Measurements from ENCODE around the gene TAAR1.

TAAR1 gene

DNA sequence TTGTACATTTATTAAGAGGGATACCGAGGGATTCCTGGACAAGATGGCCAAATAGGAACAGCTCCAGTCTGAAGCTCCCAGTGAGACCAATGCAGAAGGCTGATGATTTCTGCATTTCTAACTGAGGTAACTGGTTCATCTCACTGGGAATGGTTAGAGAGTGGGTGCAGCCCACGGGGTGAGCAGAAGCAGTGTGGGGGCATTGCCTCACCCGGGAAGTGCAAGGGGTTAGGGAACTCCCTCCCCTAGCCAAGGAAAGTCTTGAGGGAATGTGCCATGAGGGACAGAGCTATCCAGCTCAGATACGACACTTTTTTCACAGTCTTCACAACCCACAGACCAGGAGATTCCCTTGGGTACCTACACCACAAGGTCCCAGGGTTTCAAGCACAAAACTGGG, 24.2 kb downstream of the TAAR1 start:
- Histone ChIP-seq H3K9me3 (ENCODE audit: control insufficient read depth in 2 of 2, low read length in 2 of 2) (no peaks in the 10 kb centered on the region), H3K27me3 (ENCODE audit: control insufficient read depth in 2 of 2, insufficient read depth in 2 of 2, low read length in 2 of 2) (no peaks in the 10 kb centered on the region), H3K36me3 (ENCODE audit: control insufficient read depth in 2 of 2, insufficient read depth in 2 of 2, low read length in 2 of 2) (no peaks in the 10 kb centered on the region), H3K4me1 (ENCODE audit: control insufficient read depth in 2 of 2, insufficient read depth in 2 of 2, low read length in 2 of 2) (no peaks in the 10 kb centered on the region), H3K9ac (ENCODE audit: low read depth in 1 of 2, low read length in 2 of 2) (no peak overlapping the region), H3K4me3 (ENCODE audit: low read length in 2 of 2) (no peak overlapping the region), H3K27ac (ENCODE audit: low read depth in 2 of 2, low read length in 2 of 2) (no peak overlapping the region)

DNA sequence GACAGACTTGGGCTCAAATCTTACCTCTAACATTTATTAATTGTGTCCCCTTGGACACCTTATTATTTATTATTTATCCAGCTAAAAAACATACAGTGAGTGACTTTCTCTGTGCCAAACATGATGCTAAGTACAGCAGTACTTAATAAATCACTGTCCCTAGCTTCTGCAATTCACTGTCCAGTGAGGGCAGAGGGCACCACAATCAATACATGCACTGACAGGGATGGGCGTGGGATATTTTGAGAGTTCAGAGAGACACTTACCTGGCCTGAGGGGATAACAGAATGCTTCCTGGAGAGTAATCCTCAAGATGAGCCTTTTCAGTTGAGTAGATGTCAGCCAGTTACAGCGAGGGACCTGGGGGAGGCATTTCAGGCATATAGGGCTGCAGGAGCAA, 25.6 kb downstream of the TAAR1 start:
- Histone ChIP-seq H3K4me3 (ENCODE audit: low read length in 2 of 2) (no peak overlapping the region), H3K9ac (ENCODE audit: low read depth in 1 of 2, low read length in 2 of 2) (no peak overlapping the region), H3K36me3 (ENCODE audit: control insufficient read depth in 2 of 2, insufficient read depth in 2 of 2, low read length in 2 of 2) (no peaks in the 10 kb centered on the region)

DNA sequence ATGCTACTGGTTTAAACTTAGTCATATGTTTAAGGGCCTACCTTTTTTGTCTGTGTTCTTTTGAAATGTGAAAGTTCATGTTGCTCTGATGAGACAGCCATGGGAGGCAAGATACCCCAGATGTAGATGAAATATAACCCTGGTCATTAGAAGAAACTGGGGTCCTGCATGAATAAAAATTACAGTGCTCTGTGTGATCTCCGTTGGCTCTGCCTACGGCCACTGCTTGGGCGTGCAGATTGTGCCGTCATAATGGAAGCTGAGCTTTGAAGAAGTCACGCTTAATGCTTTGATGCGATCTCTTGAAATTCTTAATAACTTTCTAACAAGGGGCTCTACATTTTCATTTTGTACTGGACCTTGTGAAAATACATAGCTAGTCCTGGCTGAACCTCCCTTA, 34.8 kb downstream of the TAAR1 start, which contains the start of gene TAAR2:
Gene TAAR2 (minus strand): TSS at position 101 of the 400 bp plus-strand sequence. CDS start 0 bp downstream, at position 101.
- Histone ChIP-seq H3K4me3 (ENCODE audit: low read length in 2 of 2) (no peak within 1 kb of the TSS), H3K36me3 (ENCODE audit: control insufficient read depth in 2 of 2, insufficient read depth in 2 of 2, low read length in 2 of 2) (no peaks in the 10 kb centered on the region)

More for the DNA sequence above, 25.6 kb downstream of the TAAR1 start:
- no peak overlapping the region for H3K27ac ChIP-seq (ENCODE audit: low read depth in 2 of 2, low read length in 2 of 2)
- H3K4me1 ChIP-seq (ENCODE audit: control insufficient read depth in 2 of 2, insufficient read depth in 2 of 2, low read length in 2 of 2) = no peaks in the 10 kb centered on the region
- H3K9me3 ChIP-seq (ENCODE audit: control insufficient read depth in 2 of 2, low read length in 2 of 2) = no peaks in the 10 kb centered on the region
- no peaks in the 10 kb centered on the region for H3K27me3 ChIP-seq (ENCODE audit: control insufficient read depth in 2 of 2, insufficient read depth in 2 of 2, low read length in 2 of 2)

DNA sequence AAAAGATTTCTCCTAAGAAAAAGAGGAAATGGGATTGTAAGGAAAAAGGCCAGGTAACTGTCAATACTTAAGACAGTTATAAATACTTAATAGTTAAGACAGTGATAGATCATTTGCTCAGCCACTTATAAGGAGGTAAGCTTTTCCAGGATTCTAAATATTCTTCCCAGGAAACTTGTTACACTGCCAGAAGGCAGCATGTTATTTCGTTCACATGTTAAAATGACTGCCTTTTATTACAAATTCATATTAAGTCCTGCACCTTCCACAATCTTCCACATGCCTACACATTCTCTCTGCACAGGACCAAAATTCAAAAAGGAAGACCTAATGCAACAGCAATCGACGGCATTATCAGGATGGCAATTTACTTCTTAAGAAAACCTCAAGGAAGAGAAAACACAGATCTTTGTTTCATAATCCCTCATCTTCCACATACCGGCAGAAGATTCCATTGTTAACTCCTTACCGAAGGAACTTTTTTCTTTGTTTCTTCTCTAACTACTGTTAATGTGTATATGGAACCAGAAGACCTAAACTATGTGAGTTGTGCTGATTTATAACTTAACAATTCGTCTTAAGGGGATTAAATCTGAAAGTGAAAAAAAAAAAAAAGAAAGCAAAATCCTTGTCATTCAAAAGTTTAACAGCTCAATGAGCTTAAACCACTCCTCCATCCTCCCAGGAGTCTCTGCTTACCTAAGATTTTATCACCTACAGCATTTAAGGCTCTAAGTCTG, 35.7 kb downstream of the TAAR1 start:
- no peak overlapping the region for H3K27ac ChIP-seq (ENCODE audit: low read depth in 2 of 2, low read length in 2 of 2)
- H3K27me3 ChIP-seq (ENCODE audit: control insufficient read depth in 2 of 2, insufficient read depth in 2 of 2, low read length in 2 of 2) = no peaks in the 10 kb centered on the region
- H3K9me3 ChIP-seq (ENCODE audit: control insufficient read depth in 2 of 2, low read length in 2 of 2) = no peaks in the 10 kb centered on the region
- H3K4me3 ChIP-seq (ENCODE audit: low read length in 2 of 2) = no peak overlapping the region
- no peak overlapping the region for H3K9ac ChIP-seq (ENCODE audit: low read depth in 1 of 2, low read length in 2 of 2)
- no peaks in the 10 kb centered on the region for H3K4me1 ChIP-seq (ENCODE audit: control insufficient read depth in 2 of 2, insufficient read depth in 2 of 2, low read length in 2 of 2)
- no peaks in the 10 kb centered on the region for H3K36me3 ChIP-seq (ENCODE audit: control insufficient read depth in 2 of 2, insufficient read depth in 2 of 2, low read length in 2 of 2)

More for the DNA sequence above, 34.8 kb downstream of the TAAR1 start, which contains the start of gene TAAR2:
- Histone ChIP-seq H3K4me1 (ENCODE audit: control insufficient read depth in 2 of 2, insufficient read depth in 2 of 2, low read length in 2 of 2) (no peaks in the 10 kb centered on the region), H3K27ac (ENCODE audit: low read depth in 2 of 2, low read length in 2 of 2) (no peak within 1 kb of the TSS), H3K9me3 (ENCODE audit: control insufficient read depth in 2 of 2, low read length in 2 of 2) (no peaks in the 10 kb centered on the region), H3K27me3 (ENCODE audit: control insufficient read depth in 2 of 2, insufficient read depth in 2 of 2, low read length in 2 of 2) (no peaks in the 10 kb centered on the region), H3K9ac (ENCODE audit: low read depth in 1 of 2, low read length in 2 of 2) (no peak within 1 kb of the TSS)

DNA sequence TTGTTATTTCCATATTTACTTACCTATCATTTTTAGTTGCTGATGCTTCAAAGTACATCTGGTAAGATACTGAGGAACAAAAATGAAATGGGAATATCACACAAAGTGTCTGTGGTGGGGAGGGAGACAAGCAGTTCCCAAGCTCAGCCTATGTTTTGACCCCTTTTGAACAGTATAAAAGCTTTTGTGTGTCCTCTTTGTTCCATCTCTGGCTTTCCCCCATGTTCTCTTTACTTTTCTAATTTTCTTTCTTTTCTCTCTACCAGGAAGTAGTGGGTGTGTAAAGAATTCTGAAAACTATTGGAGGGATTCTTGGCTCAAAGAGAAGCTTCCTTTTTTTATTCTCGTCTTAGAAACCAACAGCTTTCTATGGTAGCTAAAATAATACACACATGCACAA, 42.3 kb downstream of the TAAR1 start:
- H3K9me3 ChIP-seq (ENCODE audit: control insufficient read depth in 2 of 2, low read length in 2 of 2) = no peaks in the 10 kb centered on the region
- H3K4me3 ChIP-seq (ENCODE audit: low read length in 2 of 2) = no peak overlapping the region
- peaks cover 0 to 2% of the 10 kb centered on the region in 2 donors for H3K4me1 ChIP-seq (ENCODE audit: control insufficient read depth in 2 of 2, insufficient read depth in 2 of 2, low read length in 2 of 2)
- H3K9ac ChIP-seq (ENCODE audit: low read depth in 1 of 2, low read length in 2 of 2) = no peak overlapping the region
- H3K27ac ChIP-seq (ENCODE audit: low read depth in 2 of 2, low read length in 2 of 2) = no peak overlapping the region
- no peaks in the 10 kb centered on the region for H3K27me3 ChIP-seq (ENCODE audit: control insufficient read depth in 2 of 2, insufficient read depth in 2 of 2, low read length in 2 of 2)
- no peaks in the 10 kb centered on the region for H3K36me3 ChIP-seq (ENCODE audit: control insufficient read depth in 2 of 2, insufficient read depth in 2 of 2, low read length in 2 of 2)

DNA sequence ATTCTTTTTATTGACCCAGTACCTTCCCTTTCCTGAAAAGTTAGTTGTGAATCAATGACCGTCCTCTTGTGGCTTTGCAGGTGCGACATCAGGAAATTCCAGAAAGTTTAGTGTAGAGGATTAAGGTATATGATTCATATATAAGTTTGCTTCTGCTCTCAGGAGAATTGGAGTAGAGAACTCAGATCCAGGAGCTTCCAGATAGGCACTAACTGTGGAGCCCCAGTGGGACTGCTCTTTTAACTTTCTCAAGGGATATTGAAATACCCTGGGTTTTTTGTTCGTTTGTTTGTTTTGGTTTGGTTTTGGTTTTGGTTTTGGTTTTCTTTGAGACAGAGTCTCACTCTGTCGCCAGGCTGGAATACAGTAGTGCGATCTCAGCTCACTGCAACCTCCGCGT, 44.4 kb downstream of the TAAR1 start:
- Histone ChIP-seq H3K27me3 (ENCODE audit: control insufficient read depth in 2 of 2, insufficient read depth in 2 of 2, low read length in 2 of 2) (no peaks in the 10 kb centered on the region), H3K9me3 (ENCODE audit: control insufficient read depth in 2 of 2, low read length in 2 of 2) (no peaks in the 10 kb centered on the region), H3K4me3 (ENCODE audit: low read length in 2 of 2) (peak overlapping the region; percentile 33 to 35), H3K36me3 (ENCODE audit: control insufficient read depth in 2 of 2, insufficient read depth in 2 of 2, low read length in 2 of 2) (no peaks in the 10 kb centered on the region), H3K27ac (ENCODE audit: low read depth in 2 of 2, low read length in 2 of 2) (no peak overlapping the region), H3K4me1 (ENCODE audit: control insufficient read depth in 2 of 2, insufficient read depth in 2 of 2, low read length in 2 of 2) (peaks cover 0 to 2% of the 10 kb centered on the region in 2 donors), H3K9ac (ENCODE audit: low read depth in 1 of 2, low read length in 2 of 2) (no peak overlapping the region)

DNA sequence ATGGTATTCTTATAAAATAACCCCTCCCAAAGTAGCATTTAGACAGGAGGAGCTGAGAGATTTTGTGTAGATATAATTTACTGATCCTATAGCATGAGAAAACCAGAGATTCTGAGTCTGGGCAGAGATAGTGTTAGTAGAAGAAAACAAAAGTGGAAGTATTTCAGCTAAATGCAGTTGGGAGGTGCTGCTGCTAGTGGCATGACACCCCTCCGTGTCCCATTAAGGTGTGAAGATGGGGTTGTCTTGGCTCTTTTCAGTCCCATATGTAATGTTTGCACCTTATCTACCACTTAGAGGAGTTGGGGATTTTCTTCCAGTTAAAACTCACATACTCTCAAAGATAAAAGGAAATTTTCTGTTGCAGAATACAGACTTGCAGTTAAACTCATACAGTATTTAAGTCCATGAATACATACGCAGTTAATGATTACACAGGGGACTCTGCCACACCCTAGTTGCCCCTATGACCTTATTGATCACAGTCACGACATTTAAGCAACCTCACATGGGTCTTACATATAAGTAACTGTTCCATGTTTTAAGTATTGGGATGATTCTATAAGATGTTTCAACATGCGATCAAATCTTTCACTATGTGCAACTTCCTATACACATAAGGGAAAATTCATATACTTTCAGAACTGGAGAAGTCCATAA, 46.4 kb downstream of the TAAR1 start:
- no peaks in the 10 kb centered on the region for H3K27me3 ChIP-seq (ENCODE audit: control insufficient read depth in 2 of 2, insufficient read depth in 2 of 2, low read length in 2 of 2)
- H3K4me3 ChIP-seq (ENCODE audit: low read length in 2 of 2) = no peak overlapping the region
- no peak overlapping the region for H3K27ac ChIP-seq (ENCODE audit: low read depth in 2 of 2, low read length in 2 of 2)
- H3K4me1 ChIP-seq (ENCODE audit: control insufficient read depth in 2 of 2, insufficient read depth in 2 of 2, low read length in 2 of 2) = peaks cover 0 to 2% of the 10 kb centered on the region in 2 donors
- H3K9me3 ChIP-seq (ENCODE audit: control insufficient read depth in 2 of 2, low read length in 2 of 2) = no peaks in the 10 kb centered on the region
- no peaks in the 10 kb centered on the region for H3K36me3 ChIP-seq (ENCODE audit: control insufficient read depth in 2 of 2, insufficient read depth in 2 of 2, low read length in 2 of 2)
- no peak overlapping the region for H3K9ac ChIP-seq (ENCODE audit: low read depth in 1 of 2, low read length in 2 of 2)

DNA sequence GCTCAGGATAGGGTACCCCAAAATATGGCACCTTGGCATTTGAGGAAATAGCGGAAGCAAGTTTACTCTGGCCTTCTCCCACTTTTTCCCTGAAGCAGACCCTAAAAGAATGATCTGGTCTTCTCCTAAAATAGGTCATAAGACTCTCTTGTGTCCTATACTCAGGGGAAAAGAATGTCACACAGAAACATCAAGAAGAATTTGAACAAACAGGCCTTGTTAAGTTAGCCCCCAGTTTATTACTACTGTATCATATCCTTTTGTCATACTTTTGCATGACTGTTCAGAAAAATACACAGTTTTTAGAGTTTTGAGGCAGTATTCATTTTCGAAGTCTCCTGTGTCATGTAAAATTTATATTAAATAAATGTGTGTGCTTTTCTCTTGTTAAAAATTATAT, 47.4 kb downstream of the TAAR1 start:
- no peaks in the 10 kb centered on the region for H3K27me3 ChIP-seq (ENCODE audit: control insufficient read depth in 2 of 2, insufficient read depth in 2 of 2, low read length in 2 of 2)
- H3K4me1 ChIP-seq (ENCODE audit: control insufficient read depth in 2 of 2, insufficient read depth in 2 of 2, low read length in 2 of 2) = peaks cover 0 to 2% of the 10 kb centered on the region in 2 donors
- no peak overlapping the region for H3K9ac ChIP-seq (ENCODE audit: low read depth in 1 of 2, low read length in 2 of 2)
- no peaks in the 10 kb centered on the region for H3K9me3 ChIP-seq (ENCODE audit: control insufficient read depth in 2 of 2, low read length in 2 of 2)
- H3K4me3 ChIP-seq (ENCODE audit: low read length in 2 of 2) = no peak overlapping the region
- no peak overlapping the region for H3K27ac ChIP-seq (ENCODE audit: low read depth in 2 of 2, low read length in 2 of 2)
- no peaks in the 10 kb centered on the region for H3K36me3 ChIP-seq (ENCODE audit: control insufficient read depth in 2 of 2, insufficient read depth in 2 of 2, low read length in 2 of 2)

DNA sequence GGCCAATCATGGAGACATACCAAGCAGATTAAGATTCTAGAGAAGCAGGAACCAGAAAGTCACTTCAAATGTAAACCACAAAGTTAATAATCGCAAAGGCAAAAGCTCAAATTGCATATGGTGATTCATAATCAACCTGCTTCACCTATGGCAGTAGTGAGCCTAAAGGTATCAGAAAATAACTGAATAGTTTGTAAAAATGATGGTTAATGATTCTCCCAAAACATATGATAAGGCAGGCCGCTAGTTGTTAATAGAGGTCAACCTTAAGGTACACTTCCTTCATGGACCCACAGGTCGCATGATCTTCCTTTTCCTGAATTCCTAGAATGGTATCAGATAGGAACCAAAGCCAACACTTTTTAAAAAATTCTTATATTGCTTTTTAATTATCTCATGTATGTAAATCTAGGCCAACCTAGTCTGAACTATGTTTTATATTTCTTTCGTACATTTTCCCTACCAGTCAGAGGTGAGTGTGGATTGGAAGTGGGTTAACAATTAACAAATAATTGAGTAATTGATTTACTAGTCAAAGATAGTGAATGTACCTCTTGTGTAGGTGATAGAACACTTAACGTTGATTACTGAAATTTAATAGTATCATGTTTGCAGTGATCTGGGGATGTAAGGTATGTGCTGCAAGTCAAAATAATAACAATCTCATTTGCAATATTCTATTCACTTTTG, 51.3 kb downstream of the TAAR1 start:
- no peak overlapping the region for H3K4me3 ChIP-seq (ENCODE audit: low read length in 2 of 2)
- peaks cover 0 to under 1% of the 10 kb centered on the region in 2 donors for H3K4me1 ChIP-seq (ENCODE audit: control insufficient read depth in 2 of 2, insufficient read depth in 2 of 2, low read length in 2 of 2)
- H3K9me3 ChIP-seq (ENCODE audit: control insufficient read depth in 2 of 2, low read length in 2 of 2) = no peaks in the 10 kb centered on the region
- H3K27ac ChIP-seq (ENCODE audit: low read depth in 2 of 2, low read length in 2 of 2) = no peak overlapping the region
- H3K9ac ChIP-seq (ENCODE audit: low read depth in 1 of 2, low read length in 2 of 2) = no peak overlapping the region
- no peaks in the 10 kb centered on the region for H3K36me3 ChIP-seq (ENCODE audit: control insufficient read depth in 2 of 2, insufficient read depth in 2 of 2, low read length in 2 of 2)
- no peaks in the 10 kb centered on the region for H3K27me3 ChIP-seq (ENCODE audit: control insufficient read depth in 2 of 2, insufficient read depth in 2 of 2, low read length in 2 of 2)

DNA sequence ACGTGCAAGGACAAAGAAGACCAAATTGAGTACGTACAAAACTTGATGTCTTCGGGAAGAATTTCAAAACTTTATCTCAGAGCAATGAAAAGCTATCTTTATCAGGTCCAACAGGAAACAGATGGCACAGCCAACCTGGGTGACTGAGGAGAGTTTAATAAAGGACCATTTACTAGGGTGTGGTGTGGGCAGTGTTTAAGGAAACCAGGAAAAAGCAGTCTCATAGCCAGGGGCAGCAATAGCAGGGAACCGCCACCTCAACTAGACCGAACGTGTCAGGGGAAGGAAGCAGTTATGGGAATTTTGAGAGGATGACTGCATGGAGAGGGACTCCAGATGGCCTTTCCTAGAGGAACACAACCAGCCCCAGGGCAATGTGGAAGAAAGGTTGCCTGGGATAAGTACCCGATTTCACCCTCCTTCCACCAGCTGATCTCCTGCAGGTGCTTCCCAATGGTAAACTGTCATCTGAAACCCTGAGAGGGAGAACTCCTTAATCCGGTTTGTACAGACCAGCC, 54.3 kb downstream of the TAAR1 start:
- Histone ChIP-seq H3K9me3 (ENCODE audit: control insufficient read depth in 2 of 2, low read length in 2 of 2) (no peaks in the 10 kb centered on the region), H3K36me3 (ENCODE audit: control insufficient read depth in 2 of 2, insufficient read depth in 2 of 2, low read length in 2 of 2) (no peaks in the 10 kb centered on the region), H3K9ac (ENCODE audit: low read depth in 1 of 2, low read length in 2 of 2) (no peak overlapping the region), H3K4me3 (ENCODE audit: low read length in 2 of 2) (no peak overlapping the region), H3K27me3 (ENCODE audit: control insufficient read depth in 2 of 2, insufficient read depth in 2 of 2, low read length in 2 of 2) (no peaks in the 10 kb centered on the region), H3K27ac (ENCODE audit: low read depth in 2 of 2, low read length in 2 of 2) (no peak overlapping the region), H3K4me1 (ENCODE audit: control insufficient read depth in 2 of 2, insufficient read depth in 2 of 2, low read length in 2 of 2) (no peaks in the 10 kb centered on the region)

Data from mucosa of rectum (tissue), 2 donors.